OCI-LY1 (cell line): Measurements from ENCODE around the gene INPP5A.

Experiments used
- CTCF ChIP-seq: fragments of 200-600 bp; sonication (generic), shearing (Covaris generic); IDR thresholded peaks from 2 replicates; pipeline ENCODE4 v1.5.1; 2017; ENCODE audit warnings: mild to moderate bottlenecking, antibody characterized with exemption, low read length, moderate library complexity, mixed read lengths
- EZH2 ChIP-seq: fragments of 200-600 bp; sonication (generic), shearing (Covaris generic); IDR thresholded peaks from 2 replicates; pipeline ENCODE4 v1.8.0; 2017; ENCODE audit warnings: borderline replicate concordance, mixed run types, mild to moderate bottlenecking, antibody characterized with exemption, low read length, moderate library complexity, mixed read lengths

GRCh38 chr10:132806110-132806509 lies 268.5 kb downstream of the INPP5A start:
- TF ChIP-seq CTCF (no peak), EZH2 (no peak)
